SK-N-SH treated with all-trans-retinoic acid at 6 μM for 48 hours (cell line): ENCODE results near the gene INTS1.

Experiments used
- CREB5 ChIP-seq: fragments of 250-450 bp; sonication (Bioruptor Pico); IDR thresholded peaks from 2 replicates; pipeline ENCODE4 v1.5.1; 2020; ENCODE audit warnings: low read depth, mild to moderate bottlenecking, moderate library complexity
- GLIS3 ChIP-seq: fragments of 250-450 bp; sonication (Bioruptor Pico); IDR thresholded peaks from 2 replicates; pipeline ENCODE4 v1.5.0; 2020; ENCODE audit warnings: mild to moderate bottlenecking, moderate library complexity
- ISL1 ChIP-seq: fragments of 250-450 bp; sonication (Bioruptor Pico); IDR thresholded peaks from 2 replicates; pipeline ENCODE4 v2.1.2; 2022; ENCODE audit warnings: mild to moderate bottlenecking, moderate library complexity
- OSR1 ChIP-seq: fragments of 250-450 bp; sonication (Bioruptor Pico); IDR thresholded peaks from 2 replicates; pipeline ENCODE4 v1.8.0; 2022; ENCODE audit warnings: moderate library complexity, mild to moderate bottlenecking, inconsistent platforms
- PATZ1 ChIP-seq: fragments of 250-450 bp; sonication (Bioruptor Pico); IDR thresholded peaks from 2 replicates; pipeline ENCODE4 v1.8.0; 2020; ENCODE audit warnings: mild to moderate bottlenecking, moderate library complexity, borderline replicate concordance
- PPARA ChIP-seq: fragments of 250-450 bp; sonication (Bioruptor Pico); IDR thresholded peaks from 2 replicates; pipeline ENCODE4 v1.5.0; 2020; ENCODE audit warnings: mild to moderate bottlenecking, borderline replicate concordance
- ZFP3 ChIP-seq: fragments of 250-450 bp; sonication (Bioruptor Pico); IDR thresholded peaks from 2 replicates; pipeline ENCODE4 v1.5.0; 2020; ENCODE audit warnings: mild to moderate bottlenecking, moderate library complexity
- ZFP30 ChIP-seq: fragments of 450-650 bp; formaldehyde crosslinking; IDR thresholded peaks from 2 replicates; pipeline ENCODE4 v1.5.0; 2022; ENCODE audit warnings: mild to moderate bottlenecking, moderate library complexity
- ZNF565 ChIP-seq: fragments of 450-650 bp; formaldehyde crosslinking; conservative IDR thresholded peaks from 2 replicates; pipeline ENCODE4 v1.5.0; 2020; ENCODE audit warnings: low read depth, mild to moderate bottlenecking, moderate library complexity

GRCh38 chr7:1459920-1460820, 44.0 kb downstream of the INTS1 start:
- TF ChIP-seq ZNF565 (CRISPR knock-in tag) (no peak), ZFP30 (CRISPR knock-in tag) (no peak), OSR1 (CRISPR knock-in tag) (no peak), GLIS3 (CRISPR knock-in tag) (no peak), ZFP3 (CRISPR knock-in tag) (no peak), CREB5 (CRISPR knock-in tag) (no peak), PATZ1 (CRISPR knock-in tag) (no peak), PPARA (CRISPR knock-in tag) (no peak), ISL1 (CRISPR knock-in tag) (no peak)
